ENCODE measurements around the gene AK1. TPM values are rescaled to one million over a fixed set of nuclear protein-coding genes. Genes with fewer than 3 reads are reported as not detected.

Gene AK1
- polyA plus RNA-seq, 1 of the 3 experiments (the other 2 are of a cell fraction), result 125 TPM

DNA sequence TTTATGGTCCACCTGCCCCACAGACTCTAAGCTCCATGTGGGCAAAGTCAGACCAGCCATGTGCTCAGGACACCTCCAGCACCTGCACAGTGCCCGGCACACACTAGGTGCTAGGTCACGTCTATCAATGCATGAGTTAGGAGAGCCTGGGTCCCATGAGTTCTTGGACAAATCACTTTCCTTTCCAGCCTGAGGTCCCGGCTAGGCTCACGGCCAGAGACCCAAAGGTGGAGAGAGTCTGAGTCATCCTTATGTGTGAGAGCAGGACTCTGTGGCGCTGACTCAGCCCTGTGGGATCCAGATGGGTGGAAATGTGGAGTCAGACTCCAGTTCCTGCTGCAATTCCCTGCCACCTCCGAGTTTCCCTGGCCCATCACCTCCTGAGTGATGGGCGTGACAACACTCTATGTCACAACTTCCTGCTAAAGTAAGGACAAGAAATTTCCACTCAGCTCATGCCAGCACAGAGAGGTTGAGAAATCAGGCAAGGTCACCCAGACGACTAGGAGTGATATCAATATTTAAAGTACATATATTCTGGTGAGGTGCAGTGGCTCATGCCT is 41.9 kb upstream of the AK1 start (continued):
- TF ChIP-seq ZBTB33 (IDR thresholded peaks at IDR 0.05; ENCODE audit: borderline replicate concordance, low read depth) (no peak), GATA2 (CRISPR knock-in tag; IDR thresholded peaks at IDR 0.05) (no peak), TEAD4 (IDR thresholded peaks at IDR 0.05; ENCODE audit: borderline replicate concordance, insufficient read depth) (no peak), CHD2 (IDR thresholded peaks at IDR 0.05; ENCODE audit: low read length, partially characterized antibody) (no peak), USF1 (IDR thresholded peaks at IDR 0.05; ENCODE audit: borderline replicate concordance, low read depth) (no peak), CTCF (IDR thresholded peaks at IDR 0.05) (no peak), RFX5 (IDR thresholded peaks at IDR 0.05; ENCODE audit: low read length) (no peak)

GRCh38 chr9:127918183-127919107 is 41.0 kb upstream of the AK1 start:
- peak; percentile 55 for DNase-seq
- Histone ChIP-seq H3K27ac (ENCODE audit: low read depth in 2 of 2, low read length in 1 of 2) (peak overlapping the region; percentile 30 to 95; a peak in 3 of 4 replicates), H3F3A (replicated peaks; ENCODE audit: insufficient read depth) (peaks cover 36% of the 10 kb centered on the region), H3K9me3 (no peaks in the 10 kb centered on the region), H3K4me2 (peak overlapping the region; percentile 58), H2AFZ (ENCODE audit: low read depth) (no peak overlapping the region), H3K4me3 (ENCODE audit: low read depth in 2 of 2, low read length in 1 of 2) (no peak overlapping the region), H3K79me2 (ENCODE audit: insufficient read depth) (peaks cover 14% of the 10 kb centered on the region), H4K20me1 (ENCODE audit: insufficient read depth) (no peaks in the 10 kb centered on the region), H3K36me3 (replicated peaks in 1 of 2; ENCODE audit: control insufficient read depth in 1 of 2, insufficient read depth in 2 of 2, low read length in 1 of 2) (no peaks in the 10 kb centered on the region), H3K27me3 (ENCODE audit: insufficient read depth) (no peaks in the 10 kb centered on the region), H3K9ac (no peak overlapping the region; the same call in 1 of the 2 replicates), H3K4me1 (ENCODE audit: control insufficient read depth in 1 of 2, insufficient read depth in 2 of 2, low read depth in 1 of 2, low read length in 1 of 2) (peaks cover 28 to 40% of the 10 kb centered on the region in 2 experiments; a peak in 3 of 4 replicates), H3K9me2 (no peaks in the 10 kb centered on the region)
- CTCF ChIA-PET, result interaction anchor here (0.6 to 7.0 kb wide), 12 partner anchors 19 to 615 kb away, joined by 3 to 41 read pairs (median 4); partner anchors contain the start of genes AK1, ST6GALNAC6 and TOR2A
- TF ChIP-seq RCOR1 (IDR thresholded peaks at IDR 0.05; ENCODE audit: low read length) (no peak), NFIC (IDR thresholded peaks at IDR 0.05; ENCODE audit: borderline replicate concordance) (peak; percentile 19; the same call in 1 of the 2 replicates), CTCF (IDR thresholded peaks at IDR 0.05) (peak; percentile 17), MXI1 (IDR thresholded peaks at IDR 0.05; ENCODE audit: low read depth, low read length) (no peak)
- WGBS (ENCODE audit: low lambda C conversion rate), result 85% methylated on average over 7 of the region's 8 CpGs
- POLR2A ChIA-PET, result interaction anchor here (0.6 kb wide), 1 partner anchor 48 kb away, joined by 5 read pairs; no protein-coding TSS in a partner anchor
